ENCODE measurements around the gene SYS1.

Gene SYS1

DNA sequence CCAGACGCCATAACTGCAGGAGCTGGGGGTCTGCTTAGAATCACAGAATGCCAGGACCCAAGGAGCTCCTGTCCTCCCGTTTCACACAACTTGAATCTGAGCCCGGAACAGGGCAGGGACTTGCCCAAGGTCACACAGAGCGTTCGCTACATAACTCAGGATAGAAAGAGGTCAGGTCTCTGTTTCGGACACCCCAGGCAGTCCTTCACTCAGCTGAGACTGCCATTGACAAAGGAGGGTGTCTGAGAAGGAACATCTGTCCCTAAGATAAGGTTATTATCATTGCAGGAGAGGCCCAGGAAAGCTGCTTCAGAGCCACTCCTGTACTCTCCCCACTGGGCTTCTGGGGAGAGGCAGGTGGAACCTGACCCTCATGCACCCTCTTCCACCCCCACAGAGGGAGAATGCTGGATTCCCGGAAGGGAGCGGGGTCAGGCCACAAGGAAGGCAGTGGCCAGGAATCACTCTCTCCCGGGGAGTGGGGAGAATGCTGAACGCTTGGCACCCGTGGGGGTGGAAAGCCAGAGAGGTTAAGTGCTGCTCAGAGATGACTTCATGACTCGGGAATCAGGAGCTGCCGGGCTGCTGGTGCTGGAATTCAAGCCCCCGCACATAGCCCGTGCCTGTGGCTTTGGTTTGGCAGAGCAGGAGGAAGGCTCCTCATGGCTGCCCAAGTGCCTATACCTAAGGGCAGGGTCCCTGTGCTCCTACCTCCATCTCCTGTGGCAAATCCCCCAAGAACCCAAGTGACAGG is 25.4 kb upstream of the SYS1 start:
- TF ChIP-seq, protein P1, sequence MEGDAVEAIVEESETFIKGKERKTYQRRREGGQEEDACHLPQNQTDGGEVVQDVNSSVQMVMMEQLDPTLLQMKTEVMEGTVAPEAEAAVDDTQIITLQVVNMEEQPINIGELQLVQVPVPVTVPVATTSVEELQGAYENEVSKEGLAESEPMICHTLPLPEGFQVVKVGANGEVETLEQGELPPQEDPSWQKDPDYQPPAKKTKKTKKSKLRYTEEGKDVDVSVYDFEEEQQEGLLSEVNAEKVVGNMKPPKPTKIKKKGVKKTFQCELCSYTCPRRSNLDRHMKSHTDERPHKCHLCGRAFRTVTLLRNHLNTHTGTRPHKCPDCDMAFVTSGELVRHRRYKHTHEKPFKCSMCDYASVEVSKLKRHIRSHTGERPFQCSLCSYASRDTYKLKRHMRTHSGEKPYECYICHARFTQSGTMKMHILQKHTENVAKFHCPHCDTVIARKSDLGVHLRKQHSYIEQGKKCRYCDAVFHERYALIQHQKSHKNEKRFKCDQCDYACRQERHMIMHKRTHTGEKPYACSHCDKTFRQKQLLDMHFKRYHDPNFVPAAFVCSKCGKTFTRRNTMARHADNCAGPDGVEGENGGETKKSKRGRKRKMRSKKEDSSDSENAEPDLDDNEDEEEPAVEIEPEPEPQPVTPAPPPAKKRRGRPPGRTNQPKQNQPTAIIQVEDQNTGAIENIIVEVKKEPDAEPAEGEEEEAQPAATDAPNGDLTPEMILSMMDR (IDR thresholded peaks at IDR 0.05; ENCODE audit: insufficient read depth, low read length, poor library complexity, severe bottlenecking): no peak
- H3K27me3 ChIP-seq (replicated peaks; ENCODE audit: control insufficient read depth, insufficient read depth, low read length): no peaks in the 10 kb centered on the region; the same call in 1 of the 2 replicates
- DNase-seq (ENCODE audit: extremely low read depth, insufficient read length): no peak
- H3K4me3 ChIP-seq (replicated peaks; ENCODE audit: low read depth, low read length): no peak overlapping the region
- no peaks in the 10 kb centered on the region for H3K36me3 ChIP-seq (ENCODE audit: control insufficient read depth, insufficient read depth, low read length)

DNA sequence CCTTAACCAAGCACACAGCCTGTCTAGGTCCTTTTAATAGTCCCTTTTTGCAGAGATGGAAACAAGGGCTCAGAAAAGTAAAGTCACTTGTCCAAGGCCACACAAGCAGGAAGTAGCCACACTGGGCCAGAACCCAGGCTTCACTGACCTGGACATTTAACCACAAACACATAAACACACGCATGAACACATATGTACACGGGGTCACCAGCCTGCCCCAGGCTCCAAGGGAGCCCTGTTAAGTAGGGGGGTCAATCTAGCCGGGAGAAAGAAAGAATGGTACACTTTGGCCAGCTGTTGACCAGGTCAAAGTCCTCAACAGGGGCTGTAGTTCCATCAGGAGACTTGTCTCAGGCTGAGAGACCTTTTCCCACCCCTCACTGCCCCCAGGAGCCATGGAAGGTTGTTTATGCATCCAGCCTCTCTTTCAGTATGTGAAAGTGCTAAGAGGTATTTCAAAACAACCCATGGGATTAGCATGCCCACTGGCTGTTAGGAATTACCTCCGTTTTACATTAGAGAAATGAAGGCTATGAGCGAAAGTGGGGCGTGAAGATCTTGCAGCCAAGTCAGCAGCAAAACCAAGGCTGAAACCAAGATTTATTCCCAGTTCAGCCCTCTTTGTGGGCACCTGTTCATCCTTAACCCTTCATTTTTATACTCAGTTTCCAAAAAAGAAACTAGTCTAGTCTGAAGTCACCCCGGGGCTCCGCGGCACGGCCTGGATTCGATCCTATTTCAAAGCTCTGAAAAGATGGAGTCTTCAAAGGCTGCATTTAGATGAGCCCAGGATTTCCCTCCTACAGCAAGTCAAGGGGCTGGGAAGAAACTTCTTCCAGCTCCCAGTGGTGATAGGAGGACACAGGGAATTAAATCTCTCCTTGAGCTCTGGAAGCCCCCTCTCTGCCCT is 24.6 kb upstream of the SYS1 start:
- no peak for DNase-seq (ENCODE audit: extremely low read depth, insufficient read length)
- Histone ChIP-seq H3K27me3 (replicated peaks; ENCODE audit: control insufficient read depth, insufficient read depth, low read length) (no peaks in the 10 kb centered on the region; the same call in 1 of the 2 replicates), H3K36me3 (ENCODE audit: control insufficient read depth, insufficient read depth, low read length) (no peaks in the 10 kb centered on the region), H3K4me3 (replicated peaks; ENCODE audit: low read depth, low read length) (no peak overlapping the region)
- TF ChIP-seq, protein P1 (IDR thresholded peaks at IDR 0.05; ENCODE audit: insufficient read depth, low read length, poor library complexity, severe bottlenecking): no peak

DNA sequence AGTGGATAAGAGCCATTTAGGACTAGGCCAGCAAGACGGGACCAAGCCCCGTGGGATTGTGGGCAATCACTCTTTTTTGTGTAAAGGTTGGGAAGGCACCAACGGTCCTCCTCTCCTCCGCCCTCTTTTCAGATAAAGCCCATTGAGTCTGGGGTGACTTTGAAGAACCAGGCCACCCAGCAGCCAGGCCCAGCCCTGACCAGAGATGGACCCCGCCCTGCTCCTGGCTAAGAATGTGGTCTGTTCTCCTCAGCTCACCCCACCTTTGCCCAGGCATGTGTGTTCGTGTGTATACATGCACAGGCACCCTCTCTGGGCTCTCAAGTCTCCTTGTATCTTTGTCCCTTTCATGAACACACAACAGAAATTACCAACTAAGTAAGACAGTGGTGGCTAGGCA is 23.9 kb upstream of the SYS1 start:
- Histone ChIP-seq H3K36me3 (ENCODE audit: control insufficient read depth, insufficient read depth, low read length) (no peaks in the 10 kb centered on the region), H3K27me3 (replicated peaks; ENCODE audit: control insufficient read depth, insufficient read depth, low read length) (no peaks in the 10 kb centered on the region; the same call in 1 of the 2 replicates)

DNA sequence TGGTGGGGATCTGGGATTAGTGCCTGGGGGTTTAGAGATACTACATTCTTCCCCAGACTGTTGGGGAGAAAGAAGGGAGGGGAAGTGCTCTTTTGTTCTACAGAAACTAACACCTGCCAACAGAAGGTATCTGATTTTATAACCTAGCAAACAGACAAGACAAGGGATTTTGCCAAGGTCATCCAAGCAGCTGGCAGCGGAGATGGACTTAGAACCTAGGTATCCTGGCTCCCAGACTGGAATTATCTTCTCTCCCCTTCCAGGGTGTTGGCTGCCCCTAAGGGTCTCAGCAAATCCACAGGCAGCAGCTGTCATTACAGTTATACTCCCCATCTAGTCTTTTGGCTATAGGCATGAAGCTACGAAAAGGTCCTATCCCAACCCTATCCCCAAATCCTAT is 23.2 kb upstream of the SYS1 start:
- no peaks in the 10 kb centered on the region; the same call in 1 of the 2 replicates for H3K27me3 ChIP-seq (replicated peaks; ENCODE audit: control insufficient read depth, insufficient read depth, low read length)
- no peaks in the 10 kb centered on the region for H3K36me3 ChIP-seq (ENCODE audit: control insufficient read depth, insufficient read depth, low read length)
- TF ChIP-seq, protein P1 (IDR thresholded peaks at IDR 0.05; ENCODE audit: insufficient read depth, low read length, poor library complexity, severe bottlenecking): no peak
- DNase-seq (ENCODE audit: extremely low read depth, insufficient read length): no peak
- H3K4me3 ChIP-seq (replicated peaks; ENCODE audit: low read depth, low read length): no peak overlapping the region

More for the DNA sequence above, 23.9 kb upstream of the SYS1 start:
- H3K4me3 ChIP-seq (replicated peaks; ENCODE audit: low read depth, low read length): no peak overlapping the region
- DNase-seq (ENCODE audit: extremely low read depth, insufficient read length): no peak
- TF ChIP-seq, protein P1 (IDR thresholded peaks at IDR 0.05; ENCODE audit: insufficient read depth, low read length, poor library complexity, severe bottlenecking): no peak

DNA sequence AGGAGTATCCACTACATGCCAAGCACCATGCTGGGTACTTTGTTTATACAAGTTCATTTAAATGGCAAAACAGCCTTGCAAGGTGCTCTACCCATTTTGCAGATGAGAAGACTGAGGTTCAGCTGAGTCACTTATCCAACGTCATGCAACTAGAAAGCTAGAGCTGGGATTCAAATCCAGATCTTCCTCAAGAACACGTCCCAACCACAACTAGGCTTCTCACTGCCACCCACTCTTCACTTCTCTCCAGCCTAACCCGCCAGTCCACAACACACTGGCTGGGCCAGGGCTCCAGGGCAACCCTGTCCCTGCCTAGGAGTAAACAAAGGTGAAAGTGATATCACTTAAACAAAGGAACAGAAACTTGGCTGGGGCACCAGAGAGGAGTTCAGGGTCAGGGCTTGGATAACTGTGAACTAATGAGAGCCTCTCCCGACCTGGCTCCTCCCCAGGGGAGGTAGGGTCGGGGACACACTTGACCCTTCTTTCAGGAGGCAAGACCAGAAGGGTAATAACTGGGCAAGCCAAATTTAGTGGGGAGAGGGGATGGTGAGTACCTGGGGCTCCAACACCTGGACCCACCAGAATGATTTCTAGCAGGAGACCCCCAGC is 22.6 kb upstream of the SYS1 start:
- DNase-seq (ENCODE audit: extremely low read depth, insufficient read length): no peak
- no peaks in the 10 kb centered on the region; the same call in 1 of the 2 replicates for H3K27me3 ChIP-seq (replicated peaks; ENCODE audit: control insufficient read depth, insufficient read depth, low read length)
- TF ChIP-seq, protein P1 (IDR thresholded peaks at IDR 0.05; ENCODE audit: insufficient read depth, low read length, poor library complexity, severe bottlenecking): no peak
- H3K4me3 ChIP-seq (replicated peaks; ENCODE audit: low read depth, low read length): no peak overlapping the region
- H3K36me3 ChIP-seq (ENCODE audit: control insufficient read depth, insufficient read depth, low read length): no peaks in the 10 kb centered on the region
